ENCODE measurements around the gene FLNC.

- TF ChIP-seq CTCF (IDR thresholded peaks at IDR 0.05) (no peak), MAX (IDR thresholded peaks at IDR 0.05) (no peak), REST (IDR thresholded peaks at IDR 0.05) (no peak), POLR2A (IDR thresholded peaks at IDR 0.05; ENCODE audit: low read length) (no peak), BCL3 (IDR thresholded peaks at IDR 0.05) (no peak), BHLHE40 (IDR thresholded peaks at IDR 0.05; ENCODE audit: low read depth, low read length) (no peak), KDM1A (IDR thresholded peaks at IDR 0.05; ENCODE audit: low read depth) (no peak), ESRRA (IDR thresholded peaks at IDR 0.05; ENCODE audit: borderline replicate concordance, low read length) (no peak)
Measured at GRCh38 chr7:128831994-128832879, 2.0 kb downstream of the FLNC start.
